ENCODE results near the gene TXNDC2.

- TF ChIP-seq EZH2 (IDR thresholded peaks at IDR 0.05; ENCODE audit: insufficient read depth, poor library complexity, severe bottlenecking): no peak
- TF ChIP-seq EZH2phosphoT487 (IDR thresholded peaks at IDR 0.05; ENCODE audit: insufficient read depth, low read depth): no peak
Measured at GRCh38 chr18:9886005-9886348, 204 bp downstream of the TXNDC2 start.
